GM12874 (cell line): Measurements from ENCODE around the gene HOXD12.

Experiments used
- CTCF ChIP-seq: IDR thresholded peaks from 2 replicates; pipeline ENCODE4 v1.5.1; 2011; ENCODE audit warnings: low read depth, mild to moderate bottlenecking, control low read depth, low read length, moderate library complexity; ENCODE audit not compliant: insufficient read depth

Gene HOXD12

GRCh38 chr2:176099728-176100546, at the start of gene HOXD12:
Gene HOXD12, plus strand, starts transcription at chr2:176099795. Its CDS starts 7 bp downstream, at chr2:176099802.
- no peak for TF ChIP-seq CTCF

GRCh38 chr2:176056406-176056805, 43.2 kb upstream of the HOXD12 start:
- no peak for TF ChIP-seq CTCF

- TF ChIP-seq CTCF: no peak
Measured at GRCh38 chr2:176063958-176064357, 35.6 kb upstream of the HOXD12 start.

- no peak for TF ChIP-seq CTCF
Measured at GRCh38 chr2:176066645-176067588, 32.7 kb upstream of the HOXD12 start.

GRCh38 chr2:176067589-176068418, 31.8 kb upstream of the HOXD12 start:
- TF ChIP-seq CTCF: no peak

GRCh38 chr2:176068419-176068832, 31.2 kb upstream of the HOXD12 start:
- no peak for TF ChIP-seq CTCF
